NCI-H1048 (cell line): Measurements from ENCODE around the gene HTR3A.
"Not testable (repeated sequence)": the region's sequence is repeated elsewhere in the genome, so short reads cannot be mapped to it uniquely, and the experiment has no call there.

Experiments
- DNase-seq: peaks from one replicate; lab custom pipeline; 2025; lab: John Stamatoyannopoulos, UW

HTR3A gene

GRCh38 chr11:113974741-113975470 is at the start of gene HTR3A:
TSS of gene HTR3A (plus strand) at chr11:113975108. CDS start at chr11:113975326, 218 bp downstream.
- DNase-seq = peak; percentile 15

GRCh38 chr11:113926273-113927197 is 48.4 kb upstream of the HTR3A start:
- DNase-seq = no peak

GRCh38 chr11:113928311-113928710 is 46.6 kb upstream of the HTR3A start:
- DNase-seq = no peak

GRCh38 chr11:113932788-113933187 is 42.1 kb upstream of the HTR3A start:
- no peak for DNase-seq

GRCh38 chr11:113934193-113934592 is 40.7 kb upstream of the HTR3A start:
- DNase-seq = not testable (repeated sequence)

GRCh38 chr11:113934761-113935160 is 40.1 kb upstream of the HTR3A start:
- DNase-seq = no peak

GRCh38 chr11:113935858-113936257 is 39.0 kb upstream of the HTR3A start:
- no peak for DNase-seq

GRCh38 chr11:113937918-113938317 is 37.0 kb upstream of the HTR3A start:
- DNase-seq = no peak

GRCh38 chr11:113942256-113942655 is 32.7 kb upstream of the HTR3A start:
- no peak for DNase-seq

GRCh38 chr11:113946162-113946561 is 28.7 kb upstream of the HTR3A start:
- DNase-seq = not testable (repeated sequence)

- DNase-seq = no peak
These were observed 26.9 kb upstream of the HTR3A start for GRCh38 chr11:113947994-113948393.

GRCh38 chr11:113949891-113950290 is 25.0 kb upstream of the HTR3A start:
- no peak for DNase-seq

GRCh38 chr11:113951537-113951936 is 23.4 kb upstream of the HTR3A start:
- no peak for DNase-seq

GRCh38 chr11:113952070-113952469 is 22.8 kb upstream of the HTR3A start:
- no peak for DNase-seq

GRCh38 chr11:113952588-113952987 is 22.3 kb upstream of the HTR3A start:
- DNase-seq = no peak

GRCh38 chr11:113954235-113954634 is 20.7 kb upstream of the HTR3A start:
- no peak for DNase-seq

- DNase-seq = no peak
These were observed 17.9 kb upstream of the HTR3A start for GRCh38 chr11:113956986-113957385.

GRCh38 chr11:113960702-113961330 is 14.1 kb upstream of the HTR3A start:
- DNase-seq = no peak

GRCh38 chr11:113967361-113967760 is 7.5 kb upstream of the HTR3A start:
- DNase-seq = no peak

GRCh38 chr11:113971506-113972195 is 3.3 kb upstream of the HTR3A start:
- no peak for DNase-seq

- no peak for DNase-seq
These were observed 2.2 kb downstream of the HTR3A start for GRCh38 chr11:113977071-113977490.

- no peak for DNase-seq
These were observed 2.8 kb downstream of the HTR3A start for GRCh38 chr11:113977701-113978100.
